Ishikawa (cell line): ENCODE measurements around the gene ENG.

Experiments used
- CEBPB ChIP-seq: IDR thresholded peaks from 2 replicates; pipeline ENCODE4 v1.6.1; 2012
- EP300 ChIP-seq: IDR thresholded peaks from 2 replicates; pipeline ENCODE4 v1.6.1; 2012; ENCODE audit warnings: borderline replicate concordance
- MAX ChIP-seq: IDR thresholded peaks from 2 replicates; pipeline ENCODE4 v1.6.1; 2012
- RAD21 ChIP-seq: IDR thresholded peaks from 2 replicates; pipeline ENCODE4 v1.6.1; 2012; ENCODE audit warnings: low read depth
- TAF1 ChIP-seq: IDR thresholded peaks from 2 replicates; pipeline ENCODE4 v1.6.1; 2012; ENCODE audit warnings: low read depth, mild to moderate bottlenecking
- USF1 ChIP-seq: IDR thresholded peaks from 2 replicates; pipeline ENCODE4 v1.6.1; 2012

- TF ChIP-seq CEBPB (no peak), RAD21 (no peak), EP300 (no peak), TAF1 (no peak), MAX (no peak), USF1 (no peak)
Measured at GRCh38 chr9:127829205-127829906, 25.1 kb downstream of the ENG start.
